ENCODE data around the gene MEX3C.

Gene MEX3C

GRCh38 chr18:51164761-51165281, 32.7 kb downstream of the MEX3C start:
- H3K27ac ChIP-seq = no peak overlapping the region
- TF ChIP-seq ZFX (IDR thresholded peaks at IDR 0.05) (no peak), CTCF (conservative IDR thresholded peaks at IDR 0.05) (no peak)

GRCh38 chr18:51164342-51164741, 33.1 kb downstream of the MEX3C start:
- no peak overlapping the region for H3K27ac ChIP-seq
- TF ChIP-seq CTCF (conservative IDR thresholded peaks at IDR 0.05) (no peak), ZFX (IDR thresholded peaks at IDR 0.05) (no peak)

GRCh38 chr18:51163543-51163942, 33.9 kb downstream of the MEX3C start:
- H3K27ac ChIP-seq = no peak overlapping the region
- no peak for TF ChIP-seq ZFX (IDR thresholded peaks at IDR 0.05)
- TF ChIP-seq CTCF (conservative IDR thresholded peaks at IDR 0.05) = no peak

GRCh38 chr18:51162617-51163016, 34.9 kb downstream of the MEX3C start:
- no peak for TF ChIP-seq ZFX (IDR thresholded peaks at IDR 0.05)
- no peak for TF ChIP-seq CTCF (conservative IDR thresholded peaks at IDR 0.05)
- H3K27ac ChIP-seq = no peak overlapping the region

GRCh38 chr18:51160646-51161045, 36.8 kb downstream of the MEX3C start:
- H3K27ac ChIP-seq = no peak overlapping the region

GRCh38 chr18:51157215-51157614, 40.3 kb downstream of the MEX3C start:
- no peak overlapping the region for H3K27ac ChIP-seq

More at GRCh38 chr18:51160646-51161045, 36.8 kb downstream of the MEX3C start:
- no peak for TF ChIP-seq CTCF (conservative IDR thresholded peaks at IDR 0.05)
- TF ChIP-seq ZFX (IDR thresholded peaks at IDR 0.05) = no peak

More at GRCh38 chr18:51157215-51157614, 40.3 kb downstream of the MEX3C start:
- TF ChIP-seq ZFX (IDR thresholded peaks at IDR 0.05) = no peak
- TF ChIP-seq CTCF (conservative IDR thresholded peaks at IDR 0.05) = no peak
